ENCODE data around the gene KCTD20.

Gene KCTD20

DNA sequence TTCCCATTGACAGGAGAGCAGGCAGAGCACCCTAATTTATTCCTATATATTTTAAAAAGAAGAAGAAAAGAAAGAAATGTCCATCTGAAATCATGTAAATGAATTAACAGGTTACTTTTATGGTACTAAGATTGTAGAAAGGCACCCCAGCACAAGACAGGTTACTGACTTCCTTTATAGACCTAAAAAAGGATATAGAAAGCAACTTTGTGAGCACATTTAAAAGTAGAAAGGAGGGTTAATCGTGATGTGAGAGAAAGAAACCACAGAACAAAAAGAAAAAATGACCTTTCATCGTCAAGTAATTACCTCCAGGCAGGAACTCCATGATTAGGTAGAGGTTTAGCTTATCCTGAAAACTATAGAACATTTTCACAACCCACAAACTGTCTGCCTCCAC is 74.6 kb downstream of the KCTD20 start:
- no peaks in the 10 kb centered on the region; the same call in 1 of the 2 replicates for H4K20me1 ChIP-seq (ENCODE audit: low read depth, low read length)
- no peaks in the 10 kb centered on the region for H3K9me3 ChIP-seq (ENCODE audit: insufficient read depth, low read length)
- no peaks in the 10 kb centered on the region for H3K79me2 ChIP-seq (ENCODE audit: insufficient read depth, low read length)
- no peak overlapping the region for H3K27ac ChIP-seq (ENCODE audit: low read depth, low read length)
- no peak overlapping the region for H3K9ac ChIP-seq (ENCODE audit: low read length)
- H3K4me2 ChIP-seq (ENCODE audit: low read depth, low read length, poor library complexity, severe bottlenecking), result no peak overlapping the region
- no peaks in the 10 kb centered on the region for H3K27me3 ChIP-seq (ENCODE audit: low read length)
- no peaks in the 10 kb centered on the region for H3K9me2 ChIP-seq (replicated peaks; ENCODE audit: insufficient read depth, low read length)
- H3K4me3 ChIP-seq (ENCODE audit: insufficient read depth, low read length, poor library complexity, severe bottlenecking), result no peak overlapping the region
- peaks cover 60% of the 10 kb centered on the region for H3K36me3 ChIP-seq (ENCODE audit: low read length)
- TF ChIP-seq, protein P1, sequence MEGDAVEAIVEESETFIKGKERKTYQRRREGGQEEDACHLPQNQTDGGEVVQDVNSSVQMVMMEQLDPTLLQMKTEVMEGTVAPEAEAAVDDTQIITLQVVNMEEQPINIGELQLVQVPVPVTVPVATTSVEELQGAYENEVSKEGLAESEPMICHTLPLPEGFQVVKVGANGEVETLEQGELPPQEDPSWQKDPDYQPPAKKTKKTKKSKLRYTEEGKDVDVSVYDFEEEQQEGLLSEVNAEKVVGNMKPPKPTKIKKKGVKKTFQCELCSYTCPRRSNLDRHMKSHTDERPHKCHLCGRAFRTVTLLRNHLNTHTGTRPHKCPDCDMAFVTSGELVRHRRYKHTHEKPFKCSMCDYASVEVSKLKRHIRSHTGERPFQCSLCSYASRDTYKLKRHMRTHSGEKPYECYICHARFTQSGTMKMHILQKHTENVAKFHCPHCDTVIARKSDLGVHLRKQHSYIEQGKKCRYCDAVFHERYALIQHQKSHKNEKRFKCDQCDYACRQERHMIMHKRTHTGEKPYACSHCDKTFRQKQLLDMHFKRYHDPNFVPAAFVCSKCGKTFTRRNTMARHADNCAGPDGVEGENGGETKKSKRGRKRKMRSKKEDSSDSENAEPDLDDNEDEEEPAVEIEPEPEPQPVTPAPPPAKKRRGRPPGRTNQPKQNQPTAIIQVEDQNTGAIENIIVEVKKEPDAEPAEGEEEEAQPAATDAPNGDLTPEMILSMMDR (IDR thresholded peaks at IDR 0.05; ENCODE audit: insufficient read depth, low read length, poor library complexity, severe bottlenecking), result no peak
- TF ChIP-seq EZH2phosphoT487 (conservative IDR thresholded peaks at IDR 0.05; ENCODE audit: low read length), result no peak
- H2AFZ ChIP-seq (ENCODE audit: low read depth, low read length, severe bottlenecking), result no peak overlapping the region
- no peaks in the 10 kb centered on the region; the same call in 1 of the 2 replicates for H3F3A ChIP-seq (ENCODE audit: insufficient read depth)

DNA sequence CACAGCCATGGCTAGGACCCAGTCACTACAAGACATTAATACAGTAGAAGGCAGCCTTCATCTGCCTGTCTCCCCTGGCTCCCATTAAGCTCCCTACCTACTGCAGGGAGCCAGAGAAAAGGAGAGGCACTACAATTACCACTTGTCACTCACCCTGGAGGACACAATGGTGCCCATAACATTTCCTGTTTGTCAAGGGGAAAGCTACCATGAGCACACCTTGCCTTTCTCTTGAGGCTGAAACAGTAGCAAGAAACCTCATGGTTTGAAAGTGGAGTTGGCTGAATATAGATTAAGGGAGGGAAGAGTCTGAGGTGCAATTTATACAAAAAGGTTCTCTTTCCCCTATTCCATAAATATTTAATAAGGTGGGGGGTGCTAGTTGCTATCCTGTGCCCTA is 76.6 kb downstream of the KCTD20 start:
- no peak overlapping the region for H3K4me3 ChIP-seq (ENCODE audit: insufficient read depth, low read length, poor library complexity, severe bottlenecking)
- H3K27ac ChIP-seq (ENCODE audit: low read depth, low read length), result no peak overlapping the region
- no peak overlapping the region for H2AFZ ChIP-seq (ENCODE audit: low read depth, low read length, severe bottlenecking)
- H3K9me2 ChIP-seq (replicated peaks; ENCODE audit: insufficient read depth, low read length), result no peaks in the 10 kb centered on the region
- H3K36me3 ChIP-seq (ENCODE audit: low read length), result peaks cover 66% of the 10 kb centered on the region
- H3K79me2 ChIP-seq (ENCODE audit: insufficient read depth, low read length), result no peaks in the 10 kb centered on the region
- H3K9me3 ChIP-seq (ENCODE audit: insufficient read depth, low read length), result no peaks in the 10 kb centered on the region
- no peaks in the 10 kb centered on the region; the same call in 1 of the 2 replicates for H4K20me1 ChIP-seq (ENCODE audit: low read depth, low read length)
- no peak overlapping the region for H3K4me2 ChIP-seq (ENCODE audit: low read depth, low read length, poor library complexity, severe bottlenecking)
- H3K9ac ChIP-seq (ENCODE audit: low read length), result no peak overlapping the region
- no peak for TF ChIP-seq EZH2phosphoT487 (conservative IDR thresholded peaks at IDR 0.05; ENCODE audit: low read length)
- TF ChIP-seq, protein P1 (IDR thresholded peaks at IDR 0.05; ENCODE audit: insufficient read depth, low read length, poor library complexity, severe bottlenecking), result no peak
- no peaks in the 10 kb centered on the region for H3K27me3 ChIP-seq (ENCODE audit: low read length)
- H3F3A ChIP-seq (ENCODE audit: insufficient read depth), result no peaks in the 10 kb centered on the region; the same call in 1 of the 2 replicates

DNA sequence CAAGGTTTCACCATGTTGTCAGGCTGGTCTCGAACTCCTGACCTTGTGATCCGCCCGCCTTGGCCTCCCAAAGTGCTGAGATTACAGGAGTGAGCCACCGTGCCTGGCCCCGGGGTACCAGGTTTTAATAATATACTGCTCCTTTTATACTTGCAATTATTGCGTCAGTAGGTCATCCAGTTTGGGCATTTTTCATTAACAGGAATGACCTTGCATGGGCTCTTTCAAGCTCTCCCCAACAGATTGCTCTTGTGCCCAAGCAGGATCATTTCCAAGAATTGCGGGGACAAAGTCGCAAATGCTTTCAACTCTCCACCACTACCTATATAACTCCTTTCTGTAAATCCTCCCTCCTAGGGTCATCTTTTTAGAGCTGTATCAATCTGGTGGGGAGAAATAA is 80.7 kb downstream of the KCTD20 start:
- H4K20me1 ChIP-seq (ENCODE audit: low read depth, low read length), result no peaks in the 10 kb centered on the region; the same call in 1 of the 2 replicates
- no peak overlapping the region for H3K27ac ChIP-seq (ENCODE audit: low read depth, low read length)
- TF ChIP-seq, protein P1 (IDR thresholded peaks at IDR 0.05; ENCODE audit: insufficient read depth, low read length, poor library complexity, severe bottlenecking), result no peak
- H3K9me2 ChIP-seq (replicated peaks; ENCODE audit: insufficient read depth, low read length), result no peaks in the 10 kb centered on the region
- no peak overlapping the region for H3K4me2 ChIP-seq (ENCODE audit: low read depth, low read length, poor library complexity, severe bottlenecking)
- peaks cover 55% of the 10 kb centered on the region for H3K36me3 ChIP-seq (ENCODE audit: low read length)
- no peak overlapping the region for H2AFZ ChIP-seq (ENCODE audit: low read depth, low read length, severe bottlenecking)
- H3K9ac ChIP-seq (ENCODE audit: low read length), result no peak overlapping the region
- H3K4me3 ChIP-seq (ENCODE audit: insufficient read depth, low read length, poor library complexity, severe bottlenecking), result no peak overlapping the region
- H3K9me3 ChIP-seq (ENCODE audit: insufficient read depth, low read length), result no peaks in the 10 kb centered on the region
- no peaks in the 10 kb centered on the region for H3F3A ChIP-seq (ENCODE audit: insufficient read depth)
- no peaks in the 10 kb centered on the region for H3K27me3 ChIP-seq (ENCODE audit: low read length)
- H3K79me2 ChIP-seq (ENCODE audit: insufficient read depth, low read length), result peaks cover 5% of the 10 kb centered on the region; the same call in 1 of the 2 replicates

Measured in SU-DHL-6 (cell line).